NT2/D1 (cell line): ENCODE measurements around the gene ASRGL1.
A peak's percentile ranks its signal among the peaks of the same experiment; 100 is the strongest.

Source experiments
- DNase-seq: peaks from one replicate; pipeline ENCODE4 v3.0.0-alpha.2; 2011; ENCODE audit warnings: low read depth, low spot score
- H3K27me3 ChIP-seq: 2 replicates; pipeline ENCODE4 v1.6.0; 2011; ENCODE audit warnings: mild to moderate bottlenecking; ENCODE audit not compliant: insufficient read length, insufficient read depth
- H3K36me3 ChIP-seq: 2 replicates; pipeline ENCODE4 v1.6.1; 2011; ENCODE audit warnings: mild to moderate bottlenecking, low read length, mixed read lengths; ENCODE audit not compliant: insufficient read depth, insufficient read length
- H3K4me1 ChIP-seq: 2 replicates; pipeline ENCODE4 v1.5.1; 2011; ENCODE audit not compliant: insufficient read depth, insufficient read length
- H3K4me3 ChIP-seq: 2 replicates; pipeline ENCODE4 v1.5.1; 2011; ENCODE audit warnings: low read depth; ENCODE audit not compliant: insufficient read length
- H3K9ac ChIP-seq: 2 replicates; pipeline ENCODE4 v1.6.0; 2011; ENCODE audit warnings: low read depth; ENCODE audit not compliant: insufficient read length
- H3K9me3 ChIP-seq: 2 replicates; pipeline ENCODE4 v1.5.1; 2011; ENCODE audit warnings: mild to moderate bottlenecking, low read length; ENCODE audit not compliant: insufficient read depth
- SUZ12 ChIP-seq: IDR thresholded peaks from 2 replicates; pipeline ENCODE4 v1.6.1; 2011; ENCODE audit not compliant: insufficient read length, insufficient read depth; ENCODE audit errors: extremely low read depth
- YY1 ChIP-seq: IDR thresholded peaks from 2 replicates; pipeline ENCODE4 v1.6.1; 2011; ENCODE audit not compliant: insufficient read length, insufficient read depth
- ZNF274 ChIP-seq: IDR thresholded peaks from 2 replicates; pipeline ENCODE4 v1.6.1; 2011; ENCODE audit warnings: mild to moderate bottlenecking, low read depth, low read length

ASRGL1 gene

DNA sequence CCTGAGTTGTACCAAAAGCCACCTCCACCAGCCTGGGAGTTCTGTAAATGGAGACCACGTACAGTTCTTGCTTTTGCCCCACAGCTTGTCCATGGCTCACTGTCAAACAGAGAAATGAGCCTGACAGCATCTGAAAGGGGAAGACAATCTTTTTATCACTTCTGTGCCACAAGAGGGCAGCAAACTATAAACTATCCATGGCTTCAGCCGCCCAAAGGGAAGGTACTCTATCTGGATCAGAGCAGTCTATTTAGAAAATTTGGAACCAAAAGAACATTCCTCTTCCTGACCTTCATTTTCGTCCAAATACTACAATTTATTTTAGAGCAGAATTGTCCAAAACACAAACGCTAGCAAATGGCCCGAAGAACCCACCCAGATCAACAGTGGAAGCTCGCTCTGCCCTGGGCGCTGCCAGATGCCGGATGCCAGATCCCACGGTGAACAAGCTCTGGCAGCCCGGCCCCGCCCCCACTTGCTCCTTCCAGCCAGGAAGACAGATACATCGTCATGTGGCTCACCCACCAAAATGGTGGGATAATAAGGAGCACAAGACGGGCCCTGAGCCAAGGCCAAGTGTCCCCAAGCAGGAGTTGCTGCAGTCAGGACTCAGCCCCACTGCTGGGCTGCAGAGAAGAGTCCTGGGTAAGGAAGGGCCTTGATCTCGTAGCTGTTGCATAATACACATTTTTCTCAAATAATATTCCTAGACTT is 57.7 kb downstream of the ASRGL1 start:
- Histone ChIP-seq H3K4me1 (peaks cover 13% of the 10 kb centered on the region), H3K36me3 (peaks cover 15% of the 10 kb centered on the region), H3K27me3 (no peaks in the 10 kb centered on the region), H3K9me3 (no peaks in the 10 kb centered on the region), H3K4me3 (no peak overlapping the region), H3K9ac (no peak overlapping the region)
- TF ChIP-seq YY1, result no peak
- no peak for TF ChIP-seq ZNF274
- no peak for TF ChIP-seq SUZ12
- peak; percentile 70 for DNase-seq

DNA sequence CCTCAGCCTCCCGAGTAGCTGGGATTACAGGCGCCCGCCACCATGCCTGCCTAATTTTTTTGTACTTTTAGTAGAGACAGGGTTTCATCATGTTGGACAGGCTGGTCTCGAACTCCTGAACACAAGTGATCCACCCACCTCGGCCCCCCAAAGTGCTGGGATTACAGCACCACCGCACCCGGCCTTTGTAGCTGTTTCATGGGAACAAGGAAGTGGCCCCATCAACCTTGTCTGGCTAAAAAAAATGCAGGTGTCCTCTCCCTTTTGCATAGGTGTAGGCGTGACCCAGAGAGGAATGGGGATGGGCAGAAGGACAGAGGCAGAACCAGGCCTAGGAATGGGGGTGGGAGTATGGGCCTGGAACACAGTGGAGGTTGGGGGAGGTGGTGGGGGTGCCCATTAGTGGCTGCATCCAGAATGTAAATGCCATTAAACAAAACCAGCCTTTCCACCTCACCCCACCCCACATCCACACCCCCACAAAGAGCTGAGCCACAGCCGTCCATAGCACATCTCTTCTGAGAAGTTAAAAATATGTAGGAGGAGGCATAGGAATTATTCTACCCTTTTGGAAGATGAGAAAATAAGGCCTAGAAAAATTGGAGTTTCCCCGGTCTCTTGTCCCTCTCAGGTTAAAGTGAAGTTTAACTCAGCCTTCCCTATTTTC is 58.8 kb downstream of the ASRGL1 start:
- H3K9ac ChIP-seq, result no peak overlapping the region
- peaks cover 16% of the 10 kb centered on the region for H3K4me1 ChIP-seq
- H3K27me3 ChIP-seq, result no peaks in the 10 kb centered on the region
- H3K4me3 ChIP-seq, result no peak overlapping the region
- no peaks in the 10 kb centered on the region for H3K9me3 ChIP-seq
- DNase-seq, result no peak
- no peak for TF ChIP-seq SUZ12
- peaks cover 10% of the 10 kb centered on the region for H3K36me3 ChIP-seq

DNA sequence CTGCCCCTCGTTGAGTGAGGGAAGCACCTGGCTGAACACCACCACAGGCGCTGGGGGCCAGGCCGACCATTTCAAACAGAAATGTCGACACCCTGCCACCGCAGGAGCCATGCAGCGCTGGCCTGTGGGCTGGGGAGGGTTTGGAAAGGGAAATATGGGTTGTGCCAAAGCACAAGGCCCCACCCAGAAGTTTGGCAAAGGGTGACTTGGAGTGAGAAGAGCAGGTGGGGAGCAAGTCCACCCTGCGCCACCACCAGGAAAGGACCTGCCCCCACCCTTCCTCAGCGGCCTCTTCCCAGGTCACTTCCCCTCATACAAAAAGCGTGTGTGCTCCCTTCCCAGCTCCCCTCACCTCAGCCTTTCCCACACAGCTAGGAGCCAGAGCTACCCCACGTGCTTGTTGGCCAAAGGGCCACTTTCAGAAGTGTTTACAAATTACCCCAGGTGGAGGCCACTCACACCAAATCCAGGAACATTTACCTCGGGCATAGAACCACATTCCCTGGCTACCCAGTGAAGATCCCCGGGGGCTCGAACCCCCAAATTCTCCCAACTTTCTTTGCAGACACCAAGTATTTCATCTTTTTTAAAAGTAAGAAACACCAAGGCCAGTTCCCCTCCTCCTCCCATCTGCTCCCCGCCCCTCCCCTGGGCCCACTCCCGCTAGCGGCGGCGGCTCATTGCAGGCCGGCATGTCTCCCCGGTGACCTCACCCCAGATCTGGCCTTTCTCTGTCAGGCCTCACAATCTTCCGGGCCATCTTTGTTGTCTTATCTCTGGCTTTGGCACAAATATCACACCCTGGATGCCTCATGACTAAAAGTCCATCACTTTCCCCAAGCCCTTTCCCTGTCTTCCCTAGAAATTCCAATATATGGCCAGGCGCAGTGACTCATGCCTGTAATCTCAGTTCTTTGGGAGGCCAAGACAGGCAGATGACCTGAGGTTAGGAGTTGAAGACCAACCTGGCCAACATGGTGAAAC is 61.1 kb downstream of the ASRGL1 start:
- peaks cover 27% of the 10 kb centered on the region for H3K4me1 ChIP-seq
- H3K4me3 ChIP-seq, result no peak overlapping the region
- H3K36me3 ChIP-seq, result no peaks in the 10 kb centered on the region
- DNase-seq, result no peak
- H3K27me3 ChIP-seq, result no peaks in the 10 kb centered on the region
- TF ChIP-seq SUZ12 (no peak), ZNF274 (no peak), YY1 (no peak)
- H3K9me3 ChIP-seq, result no peaks in the 10 kb centered on the region
- H3K9ac ChIP-seq, result no peak overlapping the region

DNA sequence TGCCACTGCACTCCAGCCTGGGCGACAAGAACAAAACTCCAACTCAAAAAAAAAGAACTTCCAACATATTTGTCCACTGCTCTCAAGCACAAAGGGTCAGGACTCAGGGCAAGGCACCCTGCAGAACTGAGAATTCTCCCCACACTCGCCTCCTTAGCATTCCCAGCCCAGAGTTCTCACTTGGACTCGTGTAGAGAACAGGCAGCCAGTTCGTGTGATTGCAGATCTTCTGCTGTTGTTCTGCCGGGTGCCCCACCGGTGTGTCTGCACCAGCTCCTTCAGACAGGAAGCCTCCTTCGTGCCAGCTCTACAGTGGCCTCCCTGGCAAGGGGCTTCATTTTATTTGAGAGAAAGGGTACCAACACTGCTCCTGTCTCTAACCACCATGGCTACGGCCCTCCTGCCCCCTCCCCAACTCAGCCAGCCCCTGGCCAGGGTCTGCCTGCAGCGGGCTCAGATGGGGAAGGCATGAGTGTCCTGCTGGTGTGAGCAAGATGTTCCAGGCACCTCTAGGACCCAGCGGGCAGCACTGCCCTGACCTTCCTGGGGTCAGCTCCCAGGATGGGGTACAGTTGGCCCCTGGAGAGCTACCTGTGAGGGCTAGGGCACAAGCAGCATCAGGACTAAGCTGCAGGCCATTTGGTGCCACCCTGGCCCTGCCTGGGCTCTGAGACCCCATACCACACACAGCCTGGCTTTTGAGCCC is 62.1 kb downstream of the ASRGL1 start:
- Histone ChIP-seq H3K4me3 (no peak overlapping the region), H3K36me3 (no peaks in the 10 kb centered on the region), H3K27me3 (no peaks in the 10 kb centered on the region), H3K9me3 (no peaks in the 10 kb centered on the region), H3K9ac (no peak overlapping the region), H3K4me1 (peaks cover 27% of the 10 kb centered on the region)
- no peak for TF ChIP-seq SUZ12
- no peak for TF ChIP-seq ZNF274
- TF ChIP-seq YY1, result no peak
- no peak for DNase-seq

DNA sequence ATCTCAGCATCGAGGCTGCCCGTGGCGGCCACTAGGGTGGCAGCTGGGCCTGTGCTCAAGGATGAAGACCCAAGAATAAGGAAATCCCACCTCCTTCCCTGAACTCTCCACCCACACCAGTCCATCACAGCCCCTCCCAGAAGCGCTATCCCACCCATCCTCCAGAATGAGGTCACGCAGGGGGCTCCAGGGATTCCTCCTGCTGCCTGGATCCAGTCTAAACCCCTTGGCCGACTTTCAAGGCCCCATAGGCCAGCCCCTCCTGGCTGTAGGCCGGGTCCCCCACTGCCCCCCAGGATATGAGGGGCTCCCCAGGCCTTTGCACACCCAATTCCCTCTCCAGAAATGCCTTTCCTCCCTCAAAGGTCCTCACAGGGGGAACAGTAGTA is 62.6 kb downstream of the ASRGL1 start:
- Histone ChIP-seq H3K9ac (no peak overlapping the region), H3K9me3 (no peaks in the 10 kb centered on the region), H3K4me3 (no peak overlapping the region), H3K36me3 (no peaks in the 10 kb centered on the region), H3K27me3 (no peaks in the 10 kb centered on the region), H3K4me1 (peaks cover 27% of the 10 kb centered on the region)
- DNase-seq, result no peak
- no peak for TF ChIP-seq SUZ12

DNA sequence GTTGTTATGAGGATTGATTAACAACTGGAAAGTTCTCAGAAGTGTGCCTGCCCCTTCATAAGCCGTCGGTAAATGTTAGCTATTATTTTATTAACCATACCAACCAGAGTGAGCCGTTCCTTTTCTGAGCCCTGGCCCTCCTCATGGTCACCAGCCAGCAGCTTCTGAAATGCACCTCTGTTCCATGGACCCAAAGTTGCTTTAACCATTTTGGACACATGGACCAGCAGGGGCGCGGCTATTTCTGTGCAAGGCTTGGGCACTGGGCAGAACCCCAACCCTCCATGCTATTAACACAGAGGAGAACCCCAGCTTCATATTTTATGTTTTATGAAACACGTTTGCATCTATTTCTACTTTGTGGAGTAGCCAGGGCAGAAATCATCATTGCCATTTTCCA is 63.0 kb downstream of the ASRGL1 start:
- Histone ChIP-seq H3K9me3 (no peaks in the 10 kb centered on the region), H3K4me3 (no peak overlapping the region), H3K4me1 (peaks cover 27% of the 10 kb centered on the region), H3K9ac (no peak overlapping the region), H3K27me3 (no peaks in the 10 kb centered on the region), H3K36me3 (no peaks in the 10 kb centered on the region)
- TF ChIP-seq ZNF274 (no peak), YY1 (no peak), SUZ12 (no peak)
- no peak for DNase-seq

DNA sequence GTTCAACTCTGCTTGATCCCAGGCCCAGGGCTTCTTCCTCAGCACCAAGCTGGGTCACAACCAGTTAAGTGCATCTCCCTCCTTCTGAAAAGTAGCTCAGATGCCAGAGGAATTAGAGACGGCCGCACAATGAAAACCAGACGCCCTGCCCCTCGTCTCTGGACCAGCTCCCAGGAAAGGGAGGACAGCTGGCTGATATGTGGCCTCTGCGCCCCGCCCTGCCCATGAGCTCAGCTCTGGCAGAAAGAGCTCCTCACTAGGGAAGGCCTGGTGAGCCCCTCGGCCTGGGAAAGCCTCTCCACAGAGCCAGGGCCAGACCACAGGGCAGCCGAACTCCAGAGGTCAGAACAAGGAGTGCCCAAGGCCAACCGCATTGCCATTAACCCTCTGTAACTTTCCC is 63.5 kb downstream of the ASRGL1 start:
- H3K27me3 ChIP-seq, result no peaks in the 10 kb centered on the region
- H3K4me3 ChIP-seq, result no peak overlapping the region
- H3K9ac ChIP-seq, result no peak overlapping the region
- no peak for TF ChIP-seq SUZ12
- no peak for TF ChIP-seq ZNF274
- TF ChIP-seq YY1, result no peak
- no peaks in the 10 kb centered on the region for H3K36me3 ChIP-seq
- H3K9me3 ChIP-seq, result no peaks in the 10 kb centered on the region
- H3K4me1 ChIP-seq, result peaks cover 25% of the 10 kb centered on the region
- DNase-seq, result no peak
